OCI-LY7 (cell line): ENCODE measurements around the gene HS3ST1.

ENCODE experiments used
- CTCF ChIP-seq: fragments of 200-600 bp; sonication (generic); conservative IDR thresholded peaks from 2 replicates; pipeline ENCODE4 v1.5.1; 2014; ENCODE audit warnings: mild to moderate bottlenecking, antibody characterized with exemption, low read length, moderate library complexity, mixed read lengths
- EZH2phosphoT487 ChIP-seq: fragments of 200-600 bp; sonication (generic); IDR thresholded peaks from 2 replicates; pipeline ENCODE4 v1.6.1; 2018; ENCODE audit warnings: low read depth, borderline replicate concordance, mild to moderate bottlenecking, mixed run types, antibody characterized with exemption, low read length, moderate library complexity, mixed read lengths

- TF ChIP-seq CTCF (no peak), EZH2phosphoT487 (no peak)
Observed at GRCh38 chr4:11424856-11425255, 3.8 kb downstream of the HS3ST1 start.
